Measurements from ENCODE around the gene SNX5. TPM values are rescaled to one million over a fixed set of nuclear protein-coding genes. Genes with fewer than 3 reads are reported as not detected.
"Not testable (repeated sequence)": the region's sequence is repeated elsewhere in the genome, so short reads cannot be mapped to it uniquely, and the experiment has no call there.

The SNX5 gene
- total RNA-seq, 4 donors from 2014 or later, result 49.9 to 114 (median 64.5) TPM

GRCh38 chr20:17964073-17964472 lies 4.5 kb downstream of the SNX5 start:
- H3K27ac ChIP-seq, result no peak overlapping the region
- no peak overlapping the region for H3K4me3 ChIP-seq
- TF ChIP-seq POLR2AphosphoS5 (IDR thresholded peaks at IDR 0.05) (no peak), CTCF (IDR thresholded peaks at IDR 0.05) (no peak)
- 80% methylated on average over 1 of the region's 1 CpG for WGBS
- DNase-seq (ENCODE audit: low spot score in 2 of 2), result no peak
- no peaks in the 10 kb centered on the region for H3K36me3 ChIP-seq
- H3K27me3 ChIP-seq, result no peaks in the 10 kb centered on the region
- peaks cover 82% of the 10 kb centered on the region for H3K4me1 ChIP-seq
- H3K9me3 ChIP-seq, result no peaks in the 10 kb centered on the region

- Histone ChIP-seq H3K9me3 (no peaks in the 10 kb centered on the region), H3K4me3 (no peak overlapping the region), H3K27ac (peak overlapping the region; percentile 60), H3K4me1 (peaks cover 89% of the 10 kb centered on the region), H3K27me3 (no peaks in the 10 kb centered on the region), H3K36me3 (no peaks in the 10 kb centered on the region)
- no peak for DNase-seq (ENCODE audit: low spot score in 2 of 2)
- TF ChIP-seq CTCF (IDR thresholded peaks at IDR 0.05) (no peak), POLR2AphosphoS5 (IDR thresholded peaks at IDR 0.05) (no peak), POLR2A (IDR thresholded peaks at IDR 0.05) (no peak), EP300 (IDR thresholded peaks at IDR 0.05) (no peak)
- WGBS, result 77% methylated on average over 9 of the region's 9 CpGs
Observed at GRCh38 chr20:17963114-17963897, 5.3 kb downstream of the SNX5 start.

GRCh38 chr20:17961587-17961940 lies 7.0 kb downstream of the SNX5 start:
- Histone ChIP-seq H3K27ac (peak overlapping the region; percentile 60), H3K36me3 (no peaks in the 10 kb centered on the region), H3K4me3 (peak overlapping the region; percentile 11), H3K4me1 (peaks cover 86% of the 10 kb centered on the region), H3K9me3 (no peaks in the 10 kb centered on the region), H3K27me3 (no peaks in the 10 kb centered on the region)
- WGBS, result 17% methylated on average over 1 of the region's 1 CpG
- DNase-seq (ENCODE audit: low spot score in 2 of 2), result no peak
- TF ChIP-seq CTCF (IDR thresholded peaks at IDR 0.05) (no peak), POLR2AphosphoS5 (IDR thresholded peaks at IDR 0.05) (no peak), EP300 (IDR thresholded peaks at IDR 0.05) (no peak), POLR2A (IDR thresholded peaks at IDR 0.05) (no peak)

DNA sequence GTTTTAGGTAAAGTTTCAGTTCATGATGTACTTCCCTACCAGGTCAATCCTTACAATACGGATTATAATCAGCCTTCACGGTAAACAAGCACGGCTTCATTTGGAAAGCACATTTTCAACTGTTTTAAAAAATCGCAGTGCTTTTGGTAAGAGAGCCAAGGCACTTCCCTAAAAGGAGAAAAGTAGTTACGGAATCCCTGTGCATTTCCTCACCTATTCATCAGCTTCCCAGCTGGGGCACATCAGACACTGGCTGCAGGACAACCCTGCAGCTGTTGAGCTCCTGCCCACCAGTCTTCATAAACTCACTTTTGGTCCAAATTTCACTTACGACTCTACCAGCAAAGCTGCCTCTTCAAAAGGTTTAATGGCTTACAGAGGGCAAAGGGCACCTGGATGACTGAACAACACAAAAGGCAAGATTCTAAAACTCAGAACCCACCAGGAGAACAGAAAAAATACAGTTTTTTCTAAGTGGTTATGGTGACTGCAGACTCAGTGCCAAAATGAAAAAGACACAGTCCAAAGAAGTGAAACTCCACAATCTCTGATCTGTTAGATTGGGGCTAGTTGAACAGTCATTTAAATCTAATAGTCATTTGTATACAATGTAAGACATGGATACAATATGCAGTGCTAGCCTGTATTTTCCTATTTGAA lies 7.5 kb downstream of the SNX5 start:
- Histone ChIP-seq H3K36me3 (no peaks in the 10 kb centered on the region), H3K27me3 (no peaks in the 10 kb centered on the region), H3K27ac (peak overlapping the region; percentile 60), H3K4me3 (peak overlapping the region; percentile 11), H3K9me3 (no peaks in the 10 kb centered on the region), H3K4me1 (peaks cover 81% of the 10 kb centered on the region)
- no peak for DNase-seq (ENCODE audit: low spot score in 2 of 2)
- TF ChIP-seq POLR2A (IDR thresholded peaks at IDR 0.05) (no peak), POLR2AphosphoS5 (IDR thresholded peaks at IDR 0.05) (no peak), EP300 (IDR thresholded peaks at IDR 0.05) (no peak), CTCF (IDR thresholded peaks at IDR 0.05) (no peak)
- WGBS, result 49% methylated on average over 6 of the region's 6 CpGs

GRCh38 chr20:17960400-17960885 lies 8.2 kb downstream of the SNX5 start:
- not testable (repeated sequence) for DNase-seq (ENCODE audit: low spot score in 2 of 2); H3K36me3 ChIP-seq; H3K27me3 ChIP-seq; H3K9me3 ChIP-seq
- H3K27ac ChIP-seq, result peak overlapping the region; percentile 57
- peak overlapping the region; percentile 11 for H3K4me3 ChIP-seq
- WGBS, result 89% methylated on average over 16 of the region's 16 CpGs
- peaks cover 75% of the 10 kb centered on the region for H3K4me1 ChIP-seq

Measured in suprapubic skin (tissue), 4 donors.